Fibroblast of the aortic adventitia (primary cell): ENCODE data around the gene CASP2. TPM values are rescaled to one million over a fixed set of nuclear protein-coding genes. Genes with fewer than 3 reads are reported as not detected.

Source experiments
- DNase-seq: peaks from one replicate; pipeline ENCODE4 v3.0.0-alpha.2; 2010; ENCODE audit warnings: low read depth
- H3K4me3 ChIP-seq: 2 replicates; pipeline ENCODE4 v1.5.1; 2011; ENCODE audit warnings: low read depth, mild to moderate bottlenecking, control low read depth, low read length, moderate library complexity
- CTCF ChIP-seq: IDR thresholded peaks from 2 replicates; pipeline ENCODE4 v1.5.1; 2011; ENCODE audit warnings: mild to moderate bottlenecking, low read length, control low read depth, inconsistent platforms; ENCODE audit not compliant: insufficient read depth
- total RNA-seq: library from RNA; depleted of rRNA; stranded (reverse); fragments of >200 nt; gene quantifications from 2 replicates; pipeline ENCODE4 v1.2.3, GENCODE V29; 2012; ENCODE audit warnings: low replicate concordance

CASP2 gene
- total RNA-seq, 1 donor = 19.8 TPM

DNA sequence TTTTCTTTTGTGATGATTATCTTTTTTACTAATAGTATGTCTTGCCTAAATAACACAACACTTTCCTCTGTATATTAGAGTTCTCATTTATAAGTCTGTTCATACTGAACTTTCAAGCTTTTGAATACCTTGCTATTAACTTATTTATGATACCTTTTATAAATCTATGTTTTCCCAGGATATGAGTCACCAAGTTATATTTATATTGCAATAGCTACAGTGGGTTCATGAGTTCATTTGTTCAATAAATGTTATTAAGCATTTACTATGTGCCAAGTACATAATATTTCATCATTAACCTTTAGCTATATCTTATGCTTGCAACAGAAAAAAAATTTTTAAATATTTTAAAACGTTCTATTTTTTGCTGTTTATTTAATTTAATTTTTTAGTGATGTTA is 46.1 kb downstream of the CASP2 start:
- no peak for TF ChIP-seq CTCF
- H3K4me3 ChIP-seq = no peak overlapping the region
- DNase-seq = no peak

- no peak for TF ChIP-seq CTCF
- H3K4me3 ChIP-seq = no peak overlapping the region
- DNase-seq = no peak
Measured at GRCh38 chr7:143337216-143337615, 49.1 kb downstream of the CASP2 start.

- no peak for DNase-seq
- H3K4me3 ChIP-seq = no peak overlapping the region
- TF ChIP-seq CTCF = no peak
Measured at GRCh38 chr7:143341842-143342241, 53.7 kb downstream of the CASP2 start.

- TF ChIP-seq CTCF = no peak
- no peak for DNase-seq
Measured at GRCh38 chr7:143343596-143343995, 55.4 kb downstream of the CASP2 start.

DNA sequence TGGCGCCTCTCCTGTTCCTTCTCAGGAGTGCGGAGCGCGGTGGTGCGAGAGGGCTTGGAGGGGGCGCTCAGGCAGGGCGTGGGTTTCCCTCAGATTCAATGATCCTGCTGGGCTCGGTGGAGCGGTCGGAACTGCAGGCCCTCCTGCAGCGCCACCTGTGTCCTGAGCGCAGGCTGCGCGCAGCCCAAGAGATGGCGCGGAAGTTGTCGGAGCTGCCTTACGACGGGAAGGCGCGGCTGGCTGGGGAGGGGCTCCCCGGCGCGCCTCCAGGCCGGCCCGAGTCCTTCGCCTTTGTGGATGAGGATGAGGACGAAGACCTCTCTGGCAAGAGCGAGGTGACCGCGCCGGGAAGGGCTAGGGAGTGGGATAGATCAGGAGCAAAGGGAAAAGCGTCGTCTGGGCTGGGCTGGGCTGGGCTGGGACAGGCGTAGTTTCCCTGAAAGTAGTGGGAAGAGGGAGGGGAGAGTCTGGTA is 57.3 kb downstream of the CASP2 start:
- DNase-seq = no peak

More at GRCh38 chr7:143343596-143343995, 55.4 kb downstream of the CASP2 start:
- no peak overlapping the region for H3K4me3 ChIP-seq

DNA sequence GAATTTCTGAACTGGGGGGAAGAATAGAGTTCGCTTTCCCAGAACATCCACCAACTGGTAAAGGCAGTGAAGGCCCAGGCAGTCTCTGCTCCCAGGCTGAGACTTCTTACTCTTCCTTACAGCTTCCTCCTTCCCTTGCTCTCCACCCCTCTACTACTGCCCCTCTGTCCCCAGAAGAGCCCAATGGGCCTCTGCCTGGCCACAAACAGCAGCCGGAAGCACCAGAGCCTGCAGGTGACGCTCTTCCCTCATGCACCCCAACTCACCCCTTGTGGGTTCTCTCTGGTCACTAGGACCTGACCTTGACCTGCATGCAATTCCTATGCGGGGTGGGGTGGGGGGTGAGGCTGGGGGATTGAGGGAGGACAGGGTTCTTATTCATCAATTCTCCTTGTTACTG is 57.9 kb downstream of the CASP2 start:
- no peak for DNase-seq
- no peak overlapping the region for H3K4me3 ChIP-seq
- TF ChIP-seq CTCF = no peak

More for the DNA sequence above, 57.3 kb downstream of the CASP2 start:
- TF ChIP-seq CTCF = peak; percentile 38
- no peak overlapping the region for H3K4me3 ChIP-seq

- no peak for TF ChIP-seq CTCF
- DNase-seq = no peak
Measured at GRCh38 chr7:143347950-143348349, 59.8 kb downstream of the CASP2 start.

More at GRCh38 chr7:143347950-143348349, 59.8 kb downstream of the CASP2 start:
- no peak overlapping the region for H3K4me3 ChIP-seq
